ENCODE data around the gene PLD1. TPM values are rescaled to one million over a fixed set of nuclear protein-coding genes. Genes with fewer than 3 reads are reported as not detected.

The PLD1 gene
- total and polyA plus RNA-seq, 2 of the 8 experiments (the other 6 are each of a cell fraction or from before 2014, with no cell fraction given): 1.2 to 2.6 TPM

- no peak for TF ChIP-seq CHD2 (IDR thresholded peaks at IDR 0.05; ENCODE audit: low read length)
- no peak for TF ChIP-seq TAF1 (IDR thresholded peaks at IDR 0.05; ENCODE audit: low read depth, low read length)
- TF ChIP-seq EGR1 (IDR thresholded peaks at IDR 0.05; ENCODE audit: borderline replicate concordance, low read depth, low read length): no peak
- TF ChIP-seq SP4 (IDR thresholded peaks at IDR 0.05; ENCODE audit: low read length): no peak
These were observed 114.9 kb downstream of the PLD1 start (continued) for GRCh38 chr3:171695426-171695825.

Data from H1 (cell line).